ENCODE measurements around the gene PLA1A. TPM values are rescaled to one million over a fixed set of nuclear protein-coding genes. Genes with fewer than 3 reads are reported as not detected.

PLA1A gene
- total and polyA plus RNA-seq, 2 donors (not counting 3 experiments of a cell fraction or from before 2014, with no cell fraction given): 0.07 TPM; not detected in 1

- intact Hi-C loops (cut with micrococcal nuclease) (loop anchor here (10.0 kb wide), 1 partner anchor 285 kb away; no protein-coding TSS in a partner anchor), dilution Hi-C loops (cut with MboI; ENCODE audit: extremely low pct_ligation_motif_present, low sequenced_read_pairs) (no loop called here)
- peak; percentile 16 to 40 for TF ChIP-seq CTCF (IDR thresholded peaks at IDR 0.05; ENCODE audit: extremely low read depth in 1 of 2, insufficient read depth in 1 of 2, low read depth in 1 of 2, low read length in 2 of 2)
- no peak for TF ChIP-seq GATA2 (IDR thresholded peaks at IDR 0.05; ENCODE audit: insufficient read depth, insufficient read length, low read depth, low read length)
- TF ChIP-seq EZH2 (IDR thresholded peaks at IDR 0.05; ENCODE audit: borderline replicate concordance, low read depth, low read length, severe bottlenecking): no peak
- no TSS peak for BruUV-seq (replicated peaks)
- Histone ChIP-seq H3K27ac (ENCODE audit: insufficient read depth, low read depth, low read length) (no peak within 1 kb of the TSS), H4K20me1 (replicated peaks; ENCODE audit: control insufficient read depth, extremely low read depth, insufficient read depth, low read length) (no peaks in the 10 kb centered on the region), H3K36me3 (ENCODE audit: control insufficient read depth in 2 of 2, extremely low read depth in 1 of 2, insufficient read depth in 2 of 2, low read length in 2 of 2) (no peaks in the 10 kb centered on the region), H2AFZ (ENCODE audit: low read depth, low read length) (no peak within 1 kb of the TSS), H3K9ac (replicated peaks; ENCODE audit: extremely low read depth, insufficient read depth, low read length) (no peak within 1 kb of the TSS), H3K79me2 (ENCODE audit: control insufficient read depth, insufficient read depth, low read length) (no peaks in the 10 kb centered on the region), H3K9me3 (replicated peaks; ENCODE audit: control insufficient read depth, insufficient read depth, low read length) (no peaks in the 10 kb centered on the region), H3K4me3 (replicated peaks in 1 of 3; ENCODE audit: insufficient read depth in 1 of 3, low read depth in 1 of 3, low read length in 3 of 3) (no peak within 1 kb of the TSS), H3K27me3 (ENCODE audit: control insufficient read depth in 2 of 2, insufficient read depth in 2 of 2, low read length in 2 of 2) (peaks cover 0 to 13% of the 10 kb centered on the region in 2 experiments), H3K4me2 (ENCODE audit: insufficient read depth, low read length) (no peak within 1 kb of the TSS), H3K4me1 (ENCODE audit: control insufficient read depth, extremely low read depth, insufficient read depth, low read length) (no peaks in the 10 kb centered on the region), H3K9me1 (replicated peaks; ENCODE audit: control insufficient read depth, extremely low read depth, insufficient read depth, low read length) (no peaks in the 10 kb centered on the region)
- CTCF ChIA-PET: interaction anchor here (1.0 to 1.5 kb wide), 2 partner anchors 59 to 122 kb away, joined by 3 read pairs; no protein-coding TSS in a partner anchor
- FAIRE-seq: peak; percentile 33
- POLR2A ChIA-PET: no interaction called here
- peak; percentile 41 for DNase-seq (ENCODE audit: low read depth, low spot score)
Measured at GRCh38 chr3:119559441-119559963, 38.2 kb upstream of the PLA1A start, which contains the start of gene CD80. CD80 (minus strand) TSS chr3:119559614; CDS start chr3:119557728, 1,886 bp downstream.

GRCh38 chr3:119560160-119560559 lies 37.5 kb upstream of the PLA1A start:
- peaks cover 0 to 13% of the 10 kb centered on the region in 2 experiments for H3K27me3 ChIP-seq (ENCODE audit: control insufficient read depth in 2 of 2, insufficient read depth in 2 of 2, low read length in 2 of 2)
- H3K4me3 ChIP-seq (replicated peaks in 1 of 3; ENCODE audit: insufficient read depth in 1 of 3, low read depth in 1 of 3, low read length in 3 of 3): no peak overlapping the region
- dilution Hi-C loops (cut with MboI; ENCODE audit: extremely low pct_ligation_motif_present, low sequenced_read_pairs) (no loop called here), intact Hi-C loops (cut with micrococcal nuclease) (no loop called here)
- no peaks in the 10 kb centered on the region for H3K9me1 ChIP-seq (replicated peaks; ENCODE audit: control insufficient read depth, extremely low read depth, insufficient read depth, low read length)
- H4K20me1 ChIP-seq (replicated peaks; ENCODE audit: control insufficient read depth, extremely low read depth, insufficient read depth, low read length): no peaks in the 10 kb centered on the region
- H3K9me3 ChIP-seq (replicated peaks; ENCODE audit: control insufficient read depth, insufficient read depth, low read length): no peaks in the 10 kb centered on the region
- ChIA-PET POLR2A (no interaction called here), CTCF (no interaction called here)
- no peaks in the 10 kb centered on the region for H3K36me3 ChIP-seq (ENCODE audit: control insufficient read depth in 2 of 2, extremely low read depth in 1 of 2, insufficient read depth in 2 of 2, low read length in 2 of 2)
- H3K4me2 ChIP-seq (ENCODE audit: insufficient read depth, low read length): no peak overlapping the region
- no peak for FAIRE-seq
- DNase-seq (ENCODE audit: low read depth, low spot score): no peak
- no peaks in the 10 kb centered on the region for H3K79me2 ChIP-seq (ENCODE audit: control insufficient read depth, insufficient read depth, low read length)
- no peak overlapping the region for H3K27ac ChIP-seq (ENCODE audit: insufficient read depth, low read depth, low read length)
- no peaks in the 10 kb centered on the region for H3K4me1 ChIP-seq (ENCODE audit: control insufficient read depth, extremely low read depth, insufficient read depth, low read length)
- no TSS peak for BruUV-seq (replicated peaks)
- H2AFZ ChIP-seq (ENCODE audit: low read depth, low read length): no peak overlapping the region
- no peak overlapping the region for H3K9ac ChIP-seq (replicated peaks; ENCODE audit: extremely low read depth, insufficient read depth, low read length)
- TF ChIP-seq POLR2AphosphoS5 (IDR thresholded peaks at IDR 0.05; ENCODE audit: insufficient read depth, low read depth, low read length) (no peak), CTCF (IDR thresholded peaks at IDR 0.05; ENCODE audit: extremely low read depth in 1 of 2, insufficient read depth in 1 of 2, low read depth in 1 of 2, low read length in 2 of 2) (no peak), GATA2 (IDR thresholded peaks at IDR 0.05; ENCODE audit: insufficient read depth, insufficient read length, low read depth, low read length) (no peak), POLR2A (IDR thresholded peaks at IDR 0.05; ENCODE audit: low read depth, low read length) (no peak), FOS (IDR thresholded peaks at IDR 0.05; ENCODE audit: borderline replicate concordance, insufficient read depth, low read length) (no peak), JUN (IDR thresholded peaks at IDR 0.05; ENCODE audit: borderline replicate concordance, insufficient read depth, insufficient read length, low read depth) (no peak), MYC (IDR thresholded peaks at IDR 0.05; ENCODE audit: low read depth, low read length) (no peak), EZH2 (IDR thresholded peaks at IDR 0.05; ENCODE audit: borderline replicate concordance, low read depth, low read length, severe bottlenecking) (no peak)
- TF ChIP-seq, protein P1, sequence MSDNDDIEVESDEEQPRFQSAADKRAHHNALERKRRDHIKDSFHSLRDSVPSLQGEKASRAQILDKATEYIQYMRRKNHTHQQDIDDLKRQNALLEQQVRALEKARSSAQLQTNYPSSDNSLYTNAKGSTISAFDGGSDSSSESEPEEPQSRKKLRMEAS (IDR thresholded peaks at IDR 0.05; ENCODE audit: insufficient read depth, insufficient read length): no peak

Measured in endothelial cell of umbilical vein (primary cell).